ENCODE measurements around the gene CLCN4. TPM values are rescaled to one million over a fixed set of nuclear protein-coding genes. Genes with fewer than 3 reads are reported as not detected.

The CLCN4 gene
- total RNA-seq, 3 donors from 2014 or later = 2.9 to 4.7 (median 3.7) TPM

DNA sequence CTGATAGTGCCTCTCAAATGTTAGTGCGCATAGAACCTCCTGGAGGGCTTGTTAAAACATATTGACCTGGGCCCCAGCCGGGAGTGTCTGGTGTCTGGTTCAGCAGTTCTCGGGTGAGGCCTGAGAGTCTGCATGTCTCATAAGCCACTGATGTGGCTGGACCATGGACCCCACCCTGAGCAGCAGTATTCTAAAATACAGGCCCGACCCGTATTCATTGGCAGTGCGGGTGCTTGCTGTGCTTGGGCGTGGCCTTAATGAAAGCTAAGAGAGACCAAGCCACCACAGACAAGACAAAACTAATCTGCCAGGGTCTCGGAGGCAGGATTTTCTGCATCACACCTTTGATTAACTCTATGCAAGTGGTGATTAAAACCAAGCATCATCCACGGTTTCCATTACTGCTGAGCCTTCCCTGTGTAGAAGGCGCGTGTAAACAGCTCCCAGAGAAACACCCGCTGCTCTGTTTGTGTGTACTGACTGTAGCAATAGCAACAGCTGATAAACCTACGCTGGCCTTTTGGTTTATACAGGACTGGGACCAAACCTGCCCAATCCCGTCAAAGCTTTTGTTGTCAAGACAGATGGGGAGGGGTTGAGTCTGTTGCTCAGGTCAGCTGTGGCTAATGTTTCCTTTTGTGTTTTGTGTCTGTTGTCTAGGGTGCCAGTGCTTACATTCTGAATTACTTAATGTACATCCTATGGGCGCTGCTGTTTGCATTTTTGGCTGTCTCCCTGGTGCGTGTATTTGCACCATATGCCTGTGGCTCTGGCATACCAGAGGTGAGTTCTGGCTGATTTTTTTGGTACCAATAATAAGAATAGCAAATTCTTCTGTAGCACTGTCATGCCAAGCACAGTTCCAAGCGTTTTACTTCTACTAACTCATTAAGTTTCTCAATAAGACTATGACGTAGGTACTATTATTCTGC, 40.8 kb downstream of the CLCN4 start:
- H3K4me3 ChIP-seq = no peak overlapping the region
- TF ChIP-seq, protein P1, sequence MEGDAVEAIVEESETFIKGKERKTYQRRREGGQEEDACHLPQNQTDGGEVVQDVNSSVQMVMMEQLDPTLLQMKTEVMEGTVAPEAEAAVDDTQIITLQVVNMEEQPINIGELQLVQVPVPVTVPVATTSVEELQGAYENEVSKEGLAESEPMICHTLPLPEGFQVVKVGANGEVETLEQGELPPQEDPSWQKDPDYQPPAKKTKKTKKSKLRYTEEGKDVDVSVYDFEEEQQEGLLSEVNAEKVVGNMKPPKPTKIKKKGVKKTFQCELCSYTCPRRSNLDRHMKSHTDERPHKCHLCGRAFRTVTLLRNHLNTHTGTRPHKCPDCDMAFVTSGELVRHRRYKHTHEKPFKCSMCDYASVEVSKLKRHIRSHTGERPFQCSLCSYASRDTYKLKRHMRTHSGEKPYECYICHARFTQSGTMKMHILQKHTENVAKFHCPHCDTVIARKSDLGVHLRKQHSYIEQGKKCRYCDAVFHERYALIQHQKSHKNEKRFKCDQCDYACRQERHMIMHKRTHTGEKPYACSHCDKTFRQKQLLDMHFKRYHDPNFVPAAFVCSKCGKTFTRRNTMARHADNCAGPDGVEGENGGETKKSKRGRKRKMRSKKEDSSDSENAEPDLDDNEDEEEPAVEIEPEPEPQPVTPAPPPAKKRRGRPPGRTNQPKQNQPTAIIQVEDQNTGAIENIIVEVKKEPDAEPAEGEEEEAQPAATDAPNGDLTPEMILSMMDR (IDR thresholded peaks at IDR 0.05) = no peak
- no peak for TF ChIP-seq POLR2A (IDR thresholded peaks at IDR 0.05)
- TF ChIP-seq POLR2AphosphoS5 (IDR thresholded peaks at IDR 0.05) = no peak
- intact Hi-C loops (cut with DNase I; ENCODE audit: low total_unique reads) = loop anchor here (10.0 kb wide), 1 partner anchor 427 kb away; the partner anchor contains the start of gene MID1

DNA sequence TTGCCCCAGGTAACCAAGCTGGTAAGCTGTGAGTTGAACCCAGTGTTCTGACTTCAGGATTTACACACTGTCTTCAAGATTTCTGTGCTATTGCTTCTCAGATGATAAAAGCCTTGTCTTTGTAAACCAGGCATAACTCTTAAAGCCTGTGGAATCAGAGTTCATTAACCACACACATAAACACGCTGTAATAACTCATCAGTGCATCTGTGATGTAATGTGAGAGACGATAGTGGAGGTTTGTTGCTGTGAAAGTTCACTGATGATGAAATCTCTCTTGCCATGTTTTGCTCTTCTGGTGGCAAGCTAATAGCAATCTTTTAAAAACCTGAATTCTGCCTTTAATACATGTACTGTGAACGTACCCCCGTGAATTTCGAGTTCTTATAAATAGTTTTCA, 41.5 kb downstream of the CLCN4 start:
- no peak overlapping the region for H3K27ac ChIP-seq
- peaks cover 0 to 19% of the 10 kb centered on the region in 2 donors for H3K27me3 ChIP-seq
- H3K4me3 ChIP-seq = no peak overlapping the region
- no peaks in the 10 kb centered on the region for H3K36me3 ChIP-seq
- intact Hi-C loops (cut with DNase I; ENCODE audit: low total_unique reads) = loop anchor here (10.0 kb wide), 1 partner anchor 427 kb away; the partner anchor contains the start of gene MID1
- no peaks in the 10 kb centered on the region for H3K4me1 ChIP-seq
- TF ChIP-seq POLR2AphosphoS5 (IDR thresholded peaks at IDR 0.05) = no peak
- TF ChIP-seq POLR2A (IDR thresholded peaks at IDR 0.05) = no peak
- TF ChIP-seq, protein P1 (IDR thresholded peaks at IDR 0.05) = no peak
- no peak for DNase-seq (ENCODE audit: low spot score in 2 of 2)
- H3K9me3 ChIP-seq = no peaks in the 10 kb centered on the region

More for the DNA sequence above, 40.8 kb downstream of the CLCN4 start:
- Histone ChIP-seq H3K4me1 (no peaks in the 10 kb centered on the region), H3K27me3 (peaks cover 0 to 24% of the 10 kb centered on the region in 2 donors), H3K36me3 (no peaks in the 10 kb centered on the region), H3K9me3 (no peaks in the 10 kb centered on the region), H3K27ac (no peak overlapping the region)
- DNase-seq (ENCODE audit: low spot score in 2 of 2) = no peak

DNA sequence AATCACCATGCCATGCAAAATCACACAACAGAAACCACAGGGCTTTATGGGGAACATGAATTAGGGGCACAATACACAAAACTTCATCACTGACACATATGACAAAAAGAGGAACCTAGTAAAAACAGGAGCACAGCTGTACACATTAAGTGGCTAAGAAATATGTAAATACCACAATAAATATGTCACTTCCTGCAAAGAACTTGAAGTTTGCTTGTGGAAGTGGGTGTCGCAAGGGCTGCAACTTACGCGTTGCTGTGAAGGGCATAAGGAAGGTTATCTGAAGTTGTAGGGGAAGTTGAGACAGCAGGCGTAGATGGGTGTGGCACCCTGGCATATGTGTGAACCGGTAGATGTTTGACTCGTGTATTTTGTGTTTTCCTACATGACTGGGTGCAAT, 42.4 kb downstream of the CLCN4 start:
- DNase-seq (ENCODE audit: low spot score in 2 of 2) = no peak

DNA sequence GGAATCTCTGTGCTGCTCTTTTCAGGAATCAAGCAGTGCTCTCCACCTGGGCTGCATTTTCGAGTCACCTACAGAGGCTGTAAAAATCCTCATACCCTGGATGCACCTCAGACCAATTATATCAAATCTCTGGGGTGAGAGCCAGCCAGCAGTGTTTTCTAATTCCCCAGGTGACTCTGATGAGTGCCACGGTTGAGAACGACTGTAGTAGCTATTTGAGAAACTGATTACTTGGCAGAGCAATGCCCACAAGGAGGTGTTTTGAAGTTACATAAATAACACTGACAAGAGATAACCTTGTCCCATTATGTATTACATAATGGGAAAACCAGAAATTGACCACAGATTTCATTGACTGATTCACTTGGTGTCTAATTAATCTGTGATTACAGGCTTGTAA, 46.8 kb downstream of the CLCN4 start:
- intact Hi-C loops (cut with DNase I; ENCODE audit: low total_unique reads) = loop anchor here (5.0 kb wide), 1 partner anchor 484 kb away; no protein-coding TSS in a partner anchor
- H3K36me3 ChIP-seq = no peaks in the 10 kb centered on the region
- no peaks in the 10 kb centered on the region for H3K9me3 ChIP-seq
- H3K4me3 ChIP-seq = no peak overlapping the region
- DNase-seq (ENCODE audit: low spot score in 2 of 2) = no peak
- no peak overlapping the region for H3K27ac ChIP-seq
- no peak for TF ChIP-seq POLR2A (IDR thresholded peaks at IDR 0.05)
- TF ChIP-seq POLR2AphosphoS5 (IDR thresholded peaks at IDR 0.05) = no peak
- TF ChIP-seq, protein P1 (IDR thresholded peaks at IDR 0.05) = no peak
- no peaks in the 10 kb centered on the region for H3K4me1 ChIP-seq
- peaks cover 0 to 21% of the 10 kb centered on the region in 2 donors for H3K27me3 ChIP-seq

More for the DNA sequence above, 42.4 kb downstream of the CLCN4 start:
- Histone ChIP-seq H3K27ac (no peak overlapping the region), H3K4me1 (no peaks in the 10 kb centered on the region), H3K9me3 (no peaks in the 10 kb centered on the region), H3K36me3 (no peaks in the 10 kb centered on the region), H3K4me3 (no peak overlapping the region), H3K27me3 (peaks cover 0 to 26% of the 10 kb centered on the region in 2 donors)
- intact Hi-C loops (cut with DNase I; ENCODE audit: low total_unique reads) = loop anchor here (10.0 kb wide), 1 partner anchor 426 kb away; the partner anchor contains the start of gene MID1
- TF ChIP-seq POLR2AphosphoS5 (IDR thresholded peaks at IDR 0.05) (no peak), POLR2A (IDR thresholded peaks at IDR 0.05) (no peak)
- TF ChIP-seq, protein P1 (IDR thresholded peaks at IDR 0.05) = no peak

DNA sequence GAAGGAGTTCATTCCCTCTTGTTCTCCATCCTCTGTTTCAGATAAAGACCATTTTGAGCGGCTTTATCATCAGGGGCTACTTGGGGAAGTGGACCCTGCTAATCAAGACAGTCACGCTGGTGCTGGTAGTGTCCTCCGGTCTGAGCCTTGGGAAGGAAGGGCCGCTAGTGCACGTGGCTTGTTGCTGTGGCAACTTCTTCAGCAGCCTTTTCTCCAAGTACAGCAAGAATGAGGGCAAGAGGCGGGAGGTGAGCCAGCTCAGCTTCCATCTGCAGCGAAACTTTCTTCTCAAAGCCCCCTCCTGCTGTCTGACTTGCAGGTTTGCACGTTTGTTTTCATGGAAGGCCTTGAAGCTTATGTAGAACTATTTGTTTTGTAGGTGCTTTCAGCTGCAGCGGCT, 49.5 kb downstream of the CLCN4 start:
- Histone ChIP-seq H3K4me3 (no peak overlapping the region), H3K27me3 (peaks cover 0 to 17% of the 10 kb centered on the region in 2 donors), H3K9me3 (no peaks in the 10 kb centered on the region), H3K4me1 (no peaks in the 10 kb centered on the region), H3K27ac (no peak overlapping the region), H3K36me3 (no peaks in the 10 kb centered on the region)
- intact Hi-C loops (cut with DNase I; ENCODE audit: low total_unique reads) = loop anchor here (2.0 kb wide), 1 partner anchor 28 kb away; no protein-coding TSS in a partner anchor
- no peak for DNase-seq (ENCODE audit: low spot score in 2 of 2)
- TF ChIP-seq, protein P1 (IDR thresholded peaks at IDR 0.05) = no peak
- no peak for TF ChIP-seq POLR2A (IDR thresholded peaks at IDR 0.05)
- TF ChIP-seq POLR2AphosphoS5 (IDR thresholded peaks at IDR 0.05) = no peak

Measured in breast epithelium (tissue), 4 donors.